H1 (cell line): ENCODE measurements around the gene HRH3. TPM values are rescaled to one million over a fixed set of nuclear protein-coding genes. Genes with fewer than 3 reads are reported as not detected.

Experiments used
- CTCF ChIA-PET: fragments of 300-600 bp; sonication (Branson Sonifier 250); formaldehyde crosslinking; loops from one replicate; lab custom pipeline; 2021; ENCODE audit not compliant: partially characterized antibody; lab: Charles Lee
- POLR2A ChIA-PET: fragments of 300-600 bp; sonication (Branson Sonifier 250); formaldehyde crosslinking; loops from one replicate; lab custom pipeline; 2021; ENCODE audit warnings: inconsistent platforms; ENCODE audit not compliant: partially characterized antibody; lab: Charles Lee
- DNase-seq, 2 experiments: peaks; one replicate each; pipeline versions ENCODE4 v3.0.0 to v3.0.0-alpha.2; 2010 to 2022; ENCODE audit warnings: low spot score in 2 of 2, low read depth in 1 of 2, mixed read lengths in 1 of 2
- FAIRE-seq: peaks from 2 replicates; lab custom pipeline; 2011; peaks lifted over from hg19 to GRCh38; lab: Jason Lieb, UNC
- H2AFZ ChIP-seq: 2 replicates; pipeline ENCODE4 v1.8.1; 2012; ENCODE audit warnings: low read length, inconsistent platforms
- H2AK5ac ChIP-seq: 2 replicates; pipeline ENCODE4 v1.6.1; 2013; ENCODE audit warnings: low read depth, low read length
- H2BK120ac ChIP-seq: replicated peaks from 2 replicates; pipeline ENCODE3; 2013; ENCODE audit warnings: low read depth, low read length, inconsistent platforms
- H2BK12ac ChIP-seq: 2 replicates; pipeline ENCODE4 v1.6.1; 2013; ENCODE audit warnings: low read depth, low read length
- H2BK15ac ChIP-seq: 2 replicates; pipeline ENCODE4 v1.6.1; 2013; ENCODE audit warnings: low read length
- H2BK20ac ChIP-seq: 2 replicates; pipeline ENCODE4 v1.6.1; 2013; ENCODE audit warnings: low read length
- H2BK5ac ChIP-seq: 2 replicates; pipeline ENCODE4 v1.6.1; 2013; ENCODE audit warnings: low read depth, low read length
- H3K14ac ChIP-seq: 2 replicates; pipeline ENCODE4 v1.6.1; 2013; ENCODE audit warnings: inconsistent platforms; ENCODE audit not compliant: insufficient read length
- H3K18ac ChIP-seq: 2 replicates; pipeline ENCODE4 v1.6.1; 2013; ENCODE audit warnings: low read length; ENCODE audit errors: extremely low read depth
- H3K23ac ChIP-seq: 2 replicates; pipeline ENCODE4 v1.6.1; 2013; ENCODE audit warnings: inconsistent platforms; ENCODE audit not compliant: insufficient read length
- H3K23me2 ChIP-seq: 2 replicates; pipeline ENCODE4 v1.6.1; 2013; ENCODE audit warnings: low read depth, low read length
- H3K27ac ChIP-seq: 2 replicates; pipeline ENCODE4 v1.6.1; 2011; ENCODE audit warnings: low read depth, low read length, inconsistent platforms
- H3K27me3 ChIP-seq, 4 experiments: replicated peaks in 1 of 4; 1 replicate in 1 of 4; 2 replicates in 3 of 4; pipeline versions ENCODE4 v1.6.1 to v1.8.1; 2011 to 2013; ENCODE audit warnings: low read length in 3 of 4, mild to moderate bottlenecking in 3 of 4, inconsistent platforms in 2 of 4, mixed read lengths in 2 of 4, moderate library complexity in 1 of 4; ENCODE audit not compliant: control insufficient read depth in 3 of 4, insufficient read depth in 3 of 4; ENCODE audit errors: extremely low read depth in 1 of 4
- H3K36me3 ChIP-seq, 4 experiments: 2 replicates each; pipeline versions ENCODE4 v1.6.1 to v1.8.1; 2011 to 2013; ENCODE audit warnings: mild to moderate bottlenecking in 4 of 4, low read length in 3 of 4, moderate library complexity in 2 of 4, control low read depth in 1 of 4, inconsistent platforms in 1 of 4; ENCODE audit not compliant: insufficient read depth in 4 of 4, control insufficient read depth in 2 of 4
- H3K4ac ChIP-seq: replicated peaks from 2 replicates; pipeline ENCODE3; 2013; ENCODE audit warnings: low read length, low read depth, mixed read lengths, inconsistent platforms; ENCODE audit not compliant: insufficient read length
- H3K4me1 ChIP-seq, 4 experiments: replicated peaks in 1 of 4; 1 replicate in 1 of 4; 2 replicates in 3 of 4; pipeline versions ENCODE4 v1.6.1 to v1.8.1; 2011 to 2013; ENCODE audit warnings: low read length in 3 of 4, inconsistent platforms in 2 of 4, mixed read lengths in 1 of 4; ENCODE audit not compliant: insufficient read depth in 4 of 4, control insufficient read depth in 3 of 4
- H3K4me2 ChIP-seq, 2 experiments: 2 replicates each; pipeline versions ENCODE4 v1.6.1 to v1.8.1; 2011 to 2013; ENCODE audit warnings: low read depth in 2 of 2, low read length in 2 of 2, control low read depth in 1 of 2, inconsistent platforms in 1 of 2, mild to moderate bottlenecking in 1 of 2; ENCODE audit not compliant: insufficient read depth in 1 of 2
- H3K4me3 ChIP-seq, 4 experiments: fragments of 200-600, 300-600 bp in 1 of 4; sonication (generic), shearing (Covaris generic), sonication (Bioruptor Twin) in 1 of 4; 2 replicates each; pipeline versions ENCODE4 v1.5.1 to v1.8.1; 2011 to 2016; ENCODE audit warnings: low read length in 4 of 4, low read depth in 3 of 4, control low read depth in 2 of 4, inconsistent platforms in 2 of 4, mild to moderate bottlenecking in 2 of 4, mixed read lengths in 1 of 4, moderate library complexity in 1 of 4; ENCODE audit not compliant: insufficient read depth in 2 of 4; ENCODE audit errors: extremely low read depth in 1 of 4
- H3K56ac ChIP-seq: replicated peaks from 2 replicates; pipeline ENCODE3; 2013; ENCODE audit warnings: low read depth, mild to moderate bottlenecking, mixed read lengths, low read length, inconsistent platforms; ENCODE audit not compliant: insufficient read length
- H3K79me1 ChIP-seq: 2 replicates; pipeline ENCODE4 v1.6.1; 2013; ENCODE audit warnings: low read depth, low read length, control low read depth
- H3K79me2 ChIP-seq, 2 experiments: 2 replicates each; pipeline versions ENCODE4 v1.6.1 to v1.8.1; 2012 to 2013; ENCODE audit warnings: low read length in 2 of 2, mild to moderate bottlenecking in 2 of 2, inconsistent platforms in 1 of 2; ENCODE audit not compliant: insufficient read depth in 2 of 2, control insufficient read depth in 1 of 2
- H3K9ac ChIP-seq, 4 experiments: replicated peaks in 1 of 4; 1 replicate in 1 of 4; 2 replicates in 3 of 4; pipeline versions ENCODE4 v1.6.1 to v1.8.1; 2011 to 2013; ENCODE audit warnings: low read depth in 3 of 4, low read length in 3 of 4, control low read depth in 2 of 4, mild to moderate bottlenecking in 2 of 4, moderate library complexity in 2 of 4, inconsistent platforms in 1 of 4; ENCODE audit errors: extremely low read depth in 1 of 4
- H3K9me3 ChIP-seq, 2 experiments: 2 replicates each; pipeline versions ENCODE4 v1.6.1 to v1.8.1; 2012 to 2013; ENCODE audit warnings: mild to moderate bottlenecking in 2 of 2, moderate library complexity in 2 of 2, control low read depth in 1 of 2, inconsistent platforms in 1 of 2, low read depth in 1 of 2, low read length in 1 of 2, mixed read lengths in 1 of 2; ENCODE audit not compliant: insufficient read depth in 2 of 2
- H4K20me1 ChIP-seq, 2 experiments: replicated peaks in 1 of 2; 2 replicates each; pipeline versions ENCODE3 to v1.8.1; 2011 to 2013; ENCODE audit warnings: inconsistent platforms in 2 of 2, low read length in 2 of 2, mild to moderate bottlenecking in 1 of 2; ENCODE audit not compliant: insufficient read depth in 2 of 2, control insufficient read depth in 1 of 2
- H4K5ac ChIP-seq: 2 replicates; pipeline ENCODE4 v1.6.1; 2013; ENCODE audit warnings: low read length, low read depth, mixed read lengths, inconsistent platforms; ENCODE audit not compliant: insufficient read length
- H4K8ac ChIP-seq: 2 replicates; pipeline ENCODE4 v1.8.0; 2013; ENCODE audit warnings: mild to moderate bottlenecking, moderate library complexity, low read length, inconsistent platforms; ENCODE audit not compliant: insufficient read depth; ENCODE audit errors: extremely low read depth
- H4K91ac ChIP-seq: replicated peaks from 2 replicates; pipeline ENCODE3; 2013; ENCODE audit warnings: low read length, mixed read lengths, inconsistent platforms; ENCODE audit not compliant: insufficient read length
- CBX5 ChIP-seq: fragments of 300-800, 300-1000 bp; sonication (generic); IDR thresholded peaks from 2 replicates; pipeline ENCODE4 v1.7.1; 2016; ENCODE audit warnings: antibody characterized with exemption, low read length, low read depth
- GTF2F1 ChIP-seq: IDR thresholded peaks from 2 replicates; pipeline ENCODE4 v1.6.1; 2012; ENCODE audit warnings: low read depth, low read length, improper control_type of control experiment, borderline replicate concordance
- KDM4A ChIP-seq: IDR thresholded peaks from one replicate; pipeline ENCODE4 v1.7.1; 2012; ENCODE audit warnings: low read depth, mild to moderate bottlenecking, moderate library complexity, low read length, inconsistent platforms; ENCODE audit not compliant: severe bottlenecking
- NANOG ChIP-seq: IDR thresholded peaks from 2 replicates; pipeline ENCODE4 v1.6.1; 2011; ENCODE audit warnings: low read length, low read depth, mild to moderate bottlenecking, inconsistent platforms; ENCODE audit not compliant: insufficient read depth, poor library complexity, severe bottlenecking
- RBBP5 ChIP-seq: IDR thresholded peaks from 2 replicates; pipeline ENCODE4 v1.7.1; 2012; ENCODE audit warnings: low read depth, mild to moderate bottlenecking, inconsistent platforms, low read length, moderate library complexity, borderline replicate concordance
- SIN3A ChIP-seq, 2 experiments: IDR thresholded peaks in 1 of 2; conservative IDR thresholded peaks in 1 of 2; 2 replicates each; pipeline ENCODE4 v1.6.1; 2011 to 2012; ENCODE audit warnings: low read length in 2 of 2, improper control_type of control experiment in 1 of 2, low read depth in 1 of 2, mild to moderate bottlenecking in 1 of 2
- SIX5 ChIP-seq: IDR thresholded peaks from 2 replicates; pipeline ENCODE4 v1.6.1; 2011; ENCODE audit warnings: mild to moderate bottlenecking, low read depth, low read length
- SUZ12 ChIP-seq: fragments of 200-600 bp; sonication (generic); IDR thresholded peaks from 2 replicates; pipeline ENCODE4 v1.6.1; 2012; ENCODE audit warnings: mild to moderate bottlenecking, inconsistent platforms, low read length, moderate library complexity, mixed read lengths
- TAF1 ChIP-seq: IDR thresholded peaks from 2 replicates; pipeline ENCODE4 v1.6.1; 2011; ENCODE audit warnings: mild to moderate bottlenecking, low read depth, low read length
- TCF12 ChIP-seq: IDR thresholded peaks from 2 replicates; pipeline ENCODE4 v1.6.1; 2011; ENCODE audit warnings: low read depth, mild to moderate bottlenecking, low read length
- YY1 ChIP-seq: IDR thresholded peaks from 2 replicates; pipeline ENCODE4 v1.6.1; 2011; ENCODE audit warnings: low read depth, mild to moderate bottlenecking, low read length
- ZNF274 ChIP-seq: IDR thresholded peaks from 2 replicates; pipeline ENCODE4 v1.7.0; 2012; ENCODE audit warnings: low read length, borderline replicate concordance; ENCODE audit errors: extremely low read depth
- WGBS, 2 experiments: shearing (Covaris generic) in 1 of 2; methylation state at CpG; one replicate each; pipeline versions ENCODE4 v1.1.6 to v1.1.7; 2013 to 2015; ENCODE audit warnings: low lambda C conversion rate in 2 of 2, mixed read lengths in 2 of 2, inconsistent platforms in 1 of 2, low coverage in 1 of 2, missing lambda C conversion rate in 1 of 2; ENCODE audit not compliant: insufficient replicate concordance in 2 of 2, insufficient coverage in 1 of 2, insufficient read length in 1 of 2; ENCODE audit errors: extremely low coverage in 1 of 2, missing lambda C conversion rate in 1 of 2; 5-methylcytosine and 5-hydroxymethylcytosine counted together
- polyA plus RNA-seq, 7 experiments: library from polyadenylated mRNA; depleted of rRNA in 3 of 7; stranded (reverse) in 5 of 7; unstranded in 2 of 7; fragments of >200 nt in 5 of 7; fragments of 200-250 nt in 2 of 7; gene quantifications; 1 replicate in 5 of 7; 2 replicates in 1 of 7; 4 replicates in 1 of 7; pipeline versions ENCODE4 v1.2.1 to v1.2.3, GENCODE V29; 2011 to 2013; ENCODE audit warnings: missing spikeins in 2 of 7, mixed read lengths in 2 of 7
- total RNA-seq: library from RNA; stranded (reverse); fragmentation: NEBNext Ultra II Directional; extraction: Animal tissue kit (Norgen Biotek cat#: 25700); gene quantifications from 2 replicates; pipeline ENCODE4 v1.2.1, GENCODE V29; 2021

Gene HRH3
- total and polyA plus RNA-seq, 2 of the 8 experiments (the other 6 are each of a cell fraction or from before 2014, with no cell fraction given), result 2.0 to 4.5 TPM

DNA sequence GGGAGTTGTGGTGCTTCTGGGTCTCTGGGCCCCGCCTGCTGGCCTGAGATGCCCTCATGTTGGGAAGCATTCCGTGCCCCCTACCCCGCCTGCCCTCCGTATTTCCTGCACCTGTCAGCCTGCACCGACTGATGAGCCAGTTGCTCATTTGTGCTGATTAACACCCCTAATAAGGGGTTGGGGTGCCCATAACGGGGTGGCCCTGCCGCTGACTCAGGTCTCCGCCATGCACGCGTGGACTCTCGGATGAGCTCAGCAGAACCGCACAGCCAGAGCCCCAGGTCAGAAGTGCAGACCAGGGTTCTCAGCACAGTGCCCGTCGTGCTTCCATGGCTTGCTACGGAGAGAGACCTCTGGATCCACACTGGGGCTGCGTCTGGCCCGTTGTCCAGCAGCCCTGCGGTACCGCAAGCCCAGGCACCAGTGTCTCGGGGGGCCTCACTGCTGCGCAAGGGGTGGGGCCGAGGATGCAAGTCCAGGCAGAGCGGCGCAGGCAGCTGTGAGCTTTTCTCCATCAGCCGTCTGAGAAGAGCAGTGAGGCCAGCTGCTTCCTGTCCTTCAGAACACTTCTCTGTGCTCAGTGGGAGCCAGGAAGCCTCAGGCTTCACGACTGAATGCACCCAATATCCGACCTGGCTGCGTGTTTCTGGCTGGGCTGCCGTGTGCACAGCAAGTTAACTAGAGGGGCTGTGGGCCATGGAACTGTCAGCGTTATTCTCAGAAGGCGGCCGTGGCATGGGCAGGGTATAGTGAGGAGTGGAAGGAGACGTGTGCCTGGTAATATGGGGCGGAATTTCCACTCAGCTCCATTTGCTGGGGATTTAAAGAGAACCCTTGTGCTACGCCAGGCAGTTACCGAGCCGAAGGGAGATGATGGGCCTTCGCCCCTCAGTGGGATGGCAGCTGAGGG is 18.6 kb downstream of the HRH3 start:
- no peaks in the 10 kb centered on the region for H3K4me1 ChIP-seq
- H3K79me1 ChIP-seq, result no peaks in the 10 kb centered on the region
- H3K27ac ChIP-seq, result no peak overlapping the region
- H3K23me2 ChIP-seq, result no peaks in the 10 kb centered on the region
- H4K91ac ChIP-seq, result no peak overlapping the region
- POLR2A ChIA-PET, result interaction anchor here (0.7 kb wide), 1 partner anchor 19 kb away, joined by 3 read pairs; the partner anchor contains the start of gene MTG2
- no peak overlapping the region for H4K5ac ChIP-seq
- H4K8ac ChIP-seq, result no peak overlapping the region
- H3K56ac ChIP-seq, result no peak overlapping the region
- H2BK20ac ChIP-seq, result no peak overlapping the region
- no peak overlapping the region for H3K14ac ChIP-seq
- peaks cover 0 to 23% (median 10%) of the 10 kb centered on the region in 4 experiments; a peak in 7 of 8 replicates for H3K36me3 ChIP-seq
- no peak for DNase-seq
- no peak overlapping the region for H3K4me3 ChIP-seq
- no peak overlapping the region for H2BK12ac ChIP-seq
- no peak overlapping the region for H2BK120ac ChIP-seq
- H3K23ac ChIP-seq, result no peak overlapping the region
- CTCF ChIA-PET, result interaction anchor here (1.0 to 1.5 kb wide), 2 partner anchors 8 to 61 kb away, joined by 3 to 5 read pairs; no protein-coding TSS in a partner anchor
- H3K27me3 ChIP-seq, result no peaks in the 10 kb centered on the region
- no peak overlapping the region for H3K18ac ChIP-seq
- H3K9ac ChIP-seq, result no peak overlapping the region
- no peak overlapping the region for H3K4me2 ChIP-seq
- no peaks in the 10 kb centered on the region for H3K79me2 ChIP-seq
- WGBS, 2 experiments, result 96% methylated on average over 37 of the region's 38 CpGs; no CpG with 5 or more reads in 1 of the 2 experiments
- no peak overlapping the region for H2AK5ac ChIP-seq
- no peaks in the 10 kb centered on the region for H4K20me1 ChIP-seq
- no peak overlapping the region for H2BK5ac ChIP-seq
- no peaks in the 10 kb centered on the region for H3K9me3 ChIP-seq
- no peak overlapping the region for H3K4ac ChIP-seq
- no peak for FAIRE-seq
- H2AFZ ChIP-seq, result no peak overlapping the region
- H2BK15ac ChIP-seq, result no peak overlapping the region
- TF ChIP-seq NANOG (no peak), TAF1 (no peak), RBBP5 (no peak), SIN3A (conservative IDR thresholded peaks at IDR 0.05 in 1 of 2, IDR thresholded peaks at IDR 0.05 in 1 of 2; ENCODE audit: low read depth in 1 of 2, low read length in 2 of 2) (no peak), YY1 (no peak), CBX5 (no peak), KDM4A (no peak), GTF2F1 (no peak), ZNF274 (no peak), TCF12 (no peak), SUZ12 (no peak), SIX5 (no peak)
